Measurements from ENCODE around the gene CAMLG.

DNA sequence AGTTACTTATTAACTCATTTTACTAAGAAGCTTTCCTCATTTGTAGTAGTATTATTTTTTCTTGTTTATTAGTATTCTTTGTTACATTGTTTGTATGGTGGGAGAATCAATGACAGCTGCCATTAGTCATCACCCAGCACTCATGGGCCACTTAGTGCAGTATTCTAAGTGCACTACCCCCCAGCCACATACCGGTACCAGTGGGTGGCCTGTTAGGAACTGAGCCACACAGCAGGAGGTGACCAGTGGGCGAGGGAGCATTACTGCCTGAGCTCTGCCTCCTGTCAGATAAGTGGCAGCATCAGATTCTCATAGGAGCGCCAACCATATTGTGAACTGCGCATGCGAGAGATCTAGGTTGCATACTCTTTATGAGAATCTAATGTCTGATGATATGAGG is 24.2 kb upstream of the CAMLG start:
- TF ChIP-seq, protein P1, sequence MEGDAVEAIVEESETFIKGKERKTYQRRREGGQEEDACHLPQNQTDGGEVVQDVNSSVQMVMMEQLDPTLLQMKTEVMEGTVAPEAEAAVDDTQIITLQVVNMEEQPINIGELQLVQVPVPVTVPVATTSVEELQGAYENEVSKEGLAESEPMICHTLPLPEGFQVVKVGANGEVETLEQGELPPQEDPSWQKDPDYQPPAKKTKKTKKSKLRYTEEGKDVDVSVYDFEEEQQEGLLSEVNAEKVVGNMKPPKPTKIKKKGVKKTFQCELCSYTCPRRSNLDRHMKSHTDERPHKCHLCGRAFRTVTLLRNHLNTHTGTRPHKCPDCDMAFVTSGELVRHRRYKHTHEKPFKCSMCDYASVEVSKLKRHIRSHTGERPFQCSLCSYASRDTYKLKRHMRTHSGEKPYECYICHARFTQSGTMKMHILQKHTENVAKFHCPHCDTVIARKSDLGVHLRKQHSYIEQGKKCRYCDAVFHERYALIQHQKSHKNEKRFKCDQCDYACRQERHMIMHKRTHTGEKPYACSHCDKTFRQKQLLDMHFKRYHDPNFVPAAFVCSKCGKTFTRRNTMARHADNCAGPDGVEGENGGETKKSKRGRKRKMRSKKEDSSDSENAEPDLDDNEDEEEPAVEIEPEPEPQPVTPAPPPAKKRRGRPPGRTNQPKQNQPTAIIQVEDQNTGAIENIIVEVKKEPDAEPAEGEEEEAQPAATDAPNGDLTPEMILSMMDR (conservative IDR thresholded peaks at IDR 0.05; ENCODE audit: low read depth, low read length) = no peak
- no peak for TF ChIP-seq EZH2 (IDR thresholded peaks at IDR 0.05; ENCODE audit: borderline replicate concordance, low read depth, low read length, poor library complexity, severe bottlenecking)

Data from A673 (cell line).